B cell (primary cell): ENCODE data around the gene NRDC. TPM values are rescaled to one million over a fixed set of nuclear protein-coding genes. Genes with fewer than 3 reads are reported as not detected.
A peak's percentile ranks its signal among the peaks of the same experiment; 100 is the strongest.

ENCODE experiments used
- ATAC-seq: fragments of 200-7000 bp; cut with Tn5 transposase; one replicate; pipeline ENCODE4 v1.10.0; 2021; ENCODE audit warnings: low read depth, mild to moderate bottlenecking, moderate number of reproducible peaks, moderate library complexity
- CTCF ChIA-PET: fragments of 350-600 bp; sonication (Branson Sonifier 250); formaldehyde crosslinking; loops from one replicate; lab custom pipeline; 2021; ENCODE audit warnings: antibody characterized with exemption, inconsistent platforms; lab: Charles Lee
- POLR2A ChIA-PET: fragments of 350-600 bp; sonication (Branson Sonifier 250); formaldehyde crosslinking; loops from one replicate; lab custom pipeline; 2021; ENCODE audit warnings: antibody characterized with exemption; lab: Charles Lee
- DNase-seq: peaks from one replicate; pipeline ENCODE4 v3.0.0; 2013
- H2AFZ ChIP-seq: 2 replicates; pipeline ENCODE4 v1.6.1; 2012; ENCODE audit warnings: mild to moderate bottlenecking, low read depth, low read length; ENCODE audit not compliant: insufficient read depth, poor library complexity, severe bottlenecking
- H3K27ac ChIP-seq, 2 donors: 1 replicate in 1 of 2; 2 replicates in 1 of 2; pipeline ENCODE4 v1.5.1; 2012 to 2013; ENCODE audit warnings: low read length in 2 of 2, mild to moderate bottlenecking in 2 of 2, moderate library complexity in 1 of 2
- H3K27me3 ChIP-seq, 4 experiments: fragments of 200-600 bp in 1 of 4; sonication (generic) in 1 of 4; replicated peaks in 1 of 4; 1 replicate in 2 of 4; 2 replicates in 2 of 4; pipeline versions ENCODE4 v1.6.1 to v1.7.0; 2013 to 2016; ENCODE audit warnings: low read length in 3 of 4, mild to moderate bottlenecking in 2 of 4, mixed read lengths in 1 of 4, moderate library complexity in 1 of 4; ENCODE audit not compliant: insufficient read depth in 4 of 4, control insufficient read depth in 3 of 4; ENCODE audit errors: control extremely low read depth in 1 of 4
- H3K36me3 ChIP-seq, 2 experiments: replicated peaks in 1 of 2; 1 replicate in 1 of 2; 2 replicates in 1 of 2; pipeline versions ENCODE4 v1.6.1 to v1.7.1; 2013; ENCODE audit warnings: low read length in 1 of 2; ENCODE audit not compliant: insufficient read depth in 2 of 2, control insufficient read depth in 1 of 2; ENCODE audit errors: control extremely low read depth in 1 of 2, extremely low read depth in 1 of 2
- H3K4me1 ChIP-seq, 2 donors: fragments of 200-600 bp in 1 of 2; sonication (generic) in 1 of 2; 1 replicate in 1 of 2; 2 replicates in 1 of 2; pipeline versions ENCODE4 v1.5.1 to v1.6.1; 2013 to 2017; ENCODE audit warnings: low read length in 2 of 2; ENCODE audit not compliant: control insufficient read depth in 2 of 2, insufficient read depth in 2 of 2
- H3K4me2 ChIP-seq: replicated peaks from 2 replicates; pipeline ENCODE3; 2012; ENCODE audit warnings: mild to moderate bottlenecking, low read depth, low read length; ENCODE audit not compliant: poor library complexity, severe bottlenecking
- H3K4me3 ChIP-seq, 5 experiments: fragments of 200-600 bp in 1 of 5; sonication (generic) in 1 of 5; 1 replicate in 3 of 5; 2 replicates in 2 of 5; pipeline versions ENCODE4 v1.5.1 to v1.7.0; 2011 to 2016; ENCODE audit warnings: low read length in 4 of 5, mild to moderate bottlenecking in 4 of 5, low read depth in 2 of 5, control low read depth in 1 of 5, moderate library complexity in 1 of 5; ENCODE audit not compliant: insufficient read depth in 1 of 5; ENCODE audit errors: control extremely low read depth in 1 of 5, extremely low read depth in 1 of 5
- H3K79me2 ChIP-seq: fragments of 200-600 bp; sonication (generic); one replicate; pipeline ENCODE4 v1.6.0; 2016; ENCODE audit warnings: low read length; ENCODE audit not compliant: control insufficient read depth, insufficient read depth
- H3K9ac ChIP-seq: fragments of 200-600 bp; sonication (generic); 2 replicates; pipeline ENCODE4 v1.6.1; 2017; ENCODE audit warnings: mild to moderate bottlenecking, low read length, moderate library complexity
- H3K9me3 ChIP-seq, 3 donors: one replicate each; pipeline versions ENCODE4 v1.6.1 to v1.7.1; 2013; ENCODE audit warnings: low read length in 2 of 3; ENCODE audit not compliant: control insufficient read depth in 2 of 3, insufficient read depth in 1 of 3; ENCODE audit errors: control extremely low read depth in 1 of 3
- H4K20me1 ChIP-seq: 2 replicates; pipeline ENCODE4 v1.6.0; 2012; ENCODE audit warnings: mild to moderate bottlenecking, low read length; ENCODE audit not compliant: insufficient read depth, control insufficient read depth, poor library complexity, severe bottlenecking
- H3K27ac Mint-ChIP-seq: one replicate; pipeline ENCODE4 v1.8.0; 2021; ENCODE audit warnings: mixed read lengths
- H3K27me3 Mint-ChIP-seq: one replicate; pipeline ENCODE4 v1.8.0; 2021; ENCODE audit warnings: mixed read lengths
- H3K4me1 Mint-ChIP-seq: one replicate; pipeline ENCODE4 v1.8.0; 2021; ENCODE audit warnings: mixed read lengths
- H3K4me3 Mint-ChIP-seq: one replicate; pipeline ENCODE4 v1.8.0; 2021; ENCODE audit warnings: mixed read lengths
- H3K9me3 Mint-ChIP-seq: one replicate; pipeline ENCODE4 v1.8.0; 2022; ENCODE audit warnings: mixed read lengths; ENCODE audit not compliant: insufficient read depth
- EZH2 ChIP-seq: IDR thresholded peaks from 2 replicates; pipeline ENCODE4 v1.6.1; 2012; ENCODE audit warnings: borderline replicate concordance, low read depth, mild to moderate bottlenecking, moderate library complexity, low read length; ENCODE audit not compliant: insufficient read depth, poor library complexity, severe bottlenecking
- WGBS: methylation state at CpG from one replicate; pipeline ENCODE4 v1.1.5; 2013; ENCODE audit warnings: missing lambda C conversion rate; ENCODE audit not compliant: insufficient coverage; 5-methylcytosine and 5-hydroxymethylcytosine counted together
- intact Hi-C: fragments of 100-400 bp; cut with micrococcal nuclease; formaldehyde crosslinking; loops from one replicate; pipeline ENCODE4 v1.10.0; 2022
- polyA plus RNA-seq: library from polyadenylated mRNA; depleted of rRNA; stranded (reverse); fragments of >200 nt; gene quantifications from 2 replicates; pipeline ENCODE4 v1.2.3, GENCODE V29; 2012
- total RNA-seq, 2 donors: library from RNA; stranded (reverse); fragments of 120-200 nt in 1 of 2; gene quantifications; 1 replicate in 1 of 2; 2 replicates in 1 of 2; pipeline versions ENCODE4 v1.2.3 to v1.2.4, GENCODE V29; 2013 to 2022
- TF ChIP-seq, protein P1 (sequence below): fragments of 200-600 bp; IDR thresholded peaks from one replicate; pipeline ENCODE4 v1.8.0; 2022; ENCODE audit warnings: antibody characterized with exemption, mild to moderate bottlenecking

Gene NRDC
- total and polyA plus RNA-seq, 2 donors (not counting 1 experiment from before 2014, with no cell fraction given), result 55.3 to 154 TPM

GRCh38 chr1:51927029-51927428 lies 48.5 kb upstream of the NRDC start:
- Histone ChIP-seq H3K9me3 (no peaks in the 10 kb centered on the region), H3K4me3 (no peak overlapping the region), H3K9ac (no peak overlapping the region), H2AFZ (no peak overlapping the region), H3K4me1 (no peaks in the 10 kb centered on the region), H3K27ac (no peak overlapping the region), H3K27me3 (peaks cover 0 to 3% (median 0%) of the 10 kb centered on the region in 4 experiments), H3K36me3 (no peaks in the 10 kb centered on the region), H4K20me1 (no peaks in the 10 kb centered on the region), H3K4me2 (no peak overlapping the region), H3K79me2 (no peaks in the 10 kb centered on the region)
- Mint-ChIP-seq H3K27me3 (peaks cover 17% of the 10 kb centered on the region), H3K4me3 (no peak overlapping the region), H3K9me3 (no peaks in the 10 kb centered on the region), H3K27ac (no peak overlapping the region), H3K4me1 (no peaks in the 10 kb centered on the region)
- DNase-seq (no peak), ATAC-seq (no peak)
- TF ChIP-seq, protein P1, sequence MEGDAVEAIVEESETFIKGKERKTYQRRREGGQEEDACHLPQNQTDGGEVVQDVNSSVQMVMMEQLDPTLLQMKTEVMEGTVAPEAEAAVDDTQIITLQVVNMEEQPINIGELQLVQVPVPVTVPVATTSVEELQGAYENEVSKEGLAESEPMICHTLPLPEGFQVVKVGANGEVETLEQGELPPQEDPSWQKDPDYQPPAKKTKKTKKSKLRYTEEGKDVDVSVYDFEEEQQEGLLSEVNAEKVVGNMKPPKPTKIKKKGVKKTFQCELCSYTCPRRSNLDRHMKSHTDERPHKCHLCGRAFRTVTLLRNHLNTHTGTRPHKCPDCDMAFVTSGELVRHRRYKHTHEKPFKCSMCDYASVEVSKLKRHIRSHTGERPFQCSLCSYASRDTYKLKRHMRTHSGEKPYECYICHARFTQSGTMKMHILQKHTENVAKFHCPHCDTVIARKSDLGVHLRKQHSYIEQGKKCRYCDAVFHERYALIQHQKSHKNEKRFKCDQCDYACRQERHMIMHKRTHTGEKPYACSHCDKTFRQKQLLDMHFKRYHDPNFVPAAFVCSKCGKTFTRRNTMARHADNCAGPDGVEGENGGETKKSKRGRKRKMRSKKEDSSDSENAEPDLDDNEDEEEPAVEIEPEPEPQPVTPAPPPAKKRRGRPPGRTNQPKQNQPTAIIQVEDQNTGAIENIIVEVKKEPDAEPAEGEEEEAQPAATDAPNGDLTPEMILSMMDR, result no peak
- no peak for TF ChIP-seq EZH2
- ChIA-PET CTCF (interaction anchor here (0.5 kb wide), 1 partner anchor 826 kb away, joined by 3 read pairs; no protein-coding TSS in a partner anchor), POLR2A (no interaction called here)
- intact Hi-C loops, result no loop called here
- WGBS, result no CpG with 5 or more reads among the region's 2 CpGs

DNA sequence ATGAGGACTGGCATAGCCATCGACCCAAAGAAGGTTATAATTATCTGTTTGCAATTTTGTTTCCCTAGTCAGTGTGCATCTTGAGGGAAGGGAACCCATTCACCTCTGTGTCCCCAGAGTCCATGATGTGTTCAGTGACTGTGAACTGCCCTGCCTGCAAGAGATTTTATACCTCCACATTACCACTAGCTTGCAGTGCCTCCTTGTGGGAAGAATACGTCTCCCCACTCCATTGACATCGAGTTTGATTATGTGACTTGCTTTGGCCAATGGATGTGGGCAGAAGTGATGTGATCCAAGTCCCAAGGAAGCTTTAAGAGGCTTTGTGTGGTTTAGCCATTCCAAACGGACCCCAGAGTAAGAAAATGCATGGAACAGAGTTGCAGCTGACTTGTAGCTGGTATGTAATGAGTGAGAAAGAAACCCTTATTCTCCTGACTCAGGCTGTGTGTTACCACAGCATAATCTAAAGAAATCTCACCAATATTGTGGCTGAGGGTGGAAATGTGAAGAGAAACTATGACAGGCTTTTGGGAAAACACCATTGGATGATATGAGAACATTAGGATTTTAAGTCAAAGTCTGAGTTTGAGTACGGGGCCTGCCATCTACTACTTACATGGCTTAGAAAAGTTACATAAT lies 47.8 kb upstream of the NRDC start:
- Mint-ChIP-seq H3K27me3 (peaks cover 19% of the 10 kb centered on the region), H3K27ac (no peak overlapping the region), H3K9me3 (no peaks in the 10 kb centered on the region), H3K4me3 (no peak overlapping the region), H3K4me1 (no peaks in the 10 kb centered on the region)
- H3K4me1 ChIP-seq, result no peaks in the 10 kb centered on the region
- H2AFZ ChIP-seq, result no peak overlapping the region
- ChIA-PET POLR2A (interaction anchor here (0.6 kb wide), 1 partner anchor 846 kb away, joined by 3 read pairs; no protein-coding TSS in a partner anchor), CTCF (interaction anchor here (0.7 kb wide), 1 partner anchor 17 kb away, joined by 3 read pairs; no protein-coding TSS in a partner anchor)
- peaks cover 0 to 3% (median 0%) of the 10 kb centered on the region in 4 experiments for H3K27me3 ChIP-seq
- no peaks in the 10 kb centered on the region for H4K20me1 ChIP-seq
- TF ChIP-seq EZH2, result no peak
- TF ChIP-seq, protein P1, result no peak
- H3K9me3 ChIP-seq, result no peaks in the 10 kb centered on the region
- intact Hi-C loops, result no loop called here
- no peak overlapping the region for H3K4me3 ChIP-seq
- no peaks in the 10 kb centered on the region for H3K36me3 ChIP-seq
- H3K4me2 ChIP-seq, result no peak overlapping the region
- WGBS, result 100% methylated on average over 1 of the region's 5 CpGs
- ATAC-seq, result no peak
- H3K27ac ChIP-seq, result no peak overlapping the region
- H3K9ac ChIP-seq, result no peak overlapping the region
- H3K79me2 ChIP-seq, result no peaks in the 10 kb centered on the region
- peak; percentile 22 for DNase-seq
